ENCODE results near the gene GALNT7. TPM values are rescaled to one million over a fixed set of nuclear protein-coding genes. Genes with fewer than 3 reads are reported as not detected.
A peak's percentile ranks its signal among the peaks of the same experiment; 100 is the strongest.

The GALNT7 gene
- total RNA-seq, 1 experiment from 2014 or later: 22.1 TPM

DNA sequence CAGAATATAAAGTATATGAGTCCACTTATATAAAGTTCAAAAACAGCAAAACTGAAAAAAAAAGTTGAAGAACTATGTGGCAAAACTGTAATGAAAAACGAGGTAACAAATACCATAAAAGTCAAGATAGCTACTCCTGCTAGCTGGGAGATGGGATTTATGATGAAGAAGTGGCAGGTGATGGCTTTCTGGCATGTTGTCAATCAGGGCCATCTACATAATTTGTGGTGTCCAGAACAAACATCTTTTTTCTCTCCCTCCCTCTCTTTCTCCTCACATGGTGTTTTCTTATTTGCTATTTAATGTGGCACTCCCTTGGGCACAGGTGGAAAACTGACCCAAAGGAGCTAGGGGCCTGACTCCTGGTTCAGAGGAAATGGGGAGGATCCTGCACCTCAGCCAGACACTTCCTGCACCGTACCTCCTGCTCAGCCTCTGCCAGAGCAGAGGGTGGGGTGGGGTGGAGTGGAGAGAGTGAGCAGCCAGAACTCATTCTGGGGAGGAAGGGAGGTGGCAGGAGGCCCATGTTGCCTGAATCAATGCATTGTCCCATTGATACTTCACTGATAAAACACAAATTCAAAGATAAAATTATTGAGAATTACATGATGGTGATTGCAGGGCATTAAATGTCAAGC is 196.9 kb downstream of the GALNT7 start:
- in situ Hi-C loops (cut with HindIII; ENCODE audit: low sequenced_read_pairs): no loop called here
- DNase-seq (ENCODE audit: low spot score): no peak

DNA sequence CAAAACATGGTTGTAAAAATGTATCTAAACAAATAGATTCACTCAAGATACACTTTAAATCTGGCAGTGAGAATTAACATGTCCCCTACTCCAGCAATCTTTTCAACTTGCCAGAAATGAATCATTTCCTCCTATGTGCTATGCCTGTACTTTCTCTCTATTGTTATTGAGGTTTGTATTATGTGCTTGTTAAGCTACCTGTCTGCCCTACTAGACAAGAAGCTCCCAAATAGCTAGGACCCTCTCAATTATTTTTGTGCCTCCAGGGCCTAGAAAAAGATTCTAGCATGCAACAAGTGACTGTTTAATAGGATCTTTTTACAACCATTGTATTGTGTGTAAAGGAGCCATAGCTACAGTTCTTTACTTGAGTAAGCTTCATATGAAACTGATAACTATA is 198.7 kb downstream of the GALNT7 start:
- in situ Hi-C loops (cut with HindIII; ENCODE audit: low sequenced_read_pairs): no loop called here
- DNase-seq (ENCODE audit: low spot score): peak; percentile 28

DNA sequence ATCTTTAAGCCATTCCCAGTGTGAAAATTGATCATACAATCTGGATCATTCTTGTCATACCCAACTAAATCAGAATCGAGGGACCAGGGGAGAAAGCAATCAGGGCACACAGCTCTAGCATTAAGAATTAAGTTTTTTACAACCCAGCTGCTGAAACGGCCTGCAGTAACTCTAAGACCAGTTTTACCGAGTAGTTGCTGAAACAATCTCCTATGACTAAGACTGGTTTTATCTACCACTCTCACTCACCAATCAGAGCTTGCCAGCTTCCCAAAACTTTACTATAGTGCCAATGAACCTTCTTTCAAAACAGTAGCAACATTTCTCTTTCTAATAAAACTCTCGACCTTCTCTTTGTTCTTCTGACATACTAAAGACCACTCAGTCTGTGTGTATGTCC is 199.3 kb downstream of the GALNT7 start:
- no peak for DNase-seq (ENCODE audit: low spot score)
- in situ Hi-C loops (cut with HindIII; ENCODE audit: low sequenced_read_pairs): no loop called here

DNA sequence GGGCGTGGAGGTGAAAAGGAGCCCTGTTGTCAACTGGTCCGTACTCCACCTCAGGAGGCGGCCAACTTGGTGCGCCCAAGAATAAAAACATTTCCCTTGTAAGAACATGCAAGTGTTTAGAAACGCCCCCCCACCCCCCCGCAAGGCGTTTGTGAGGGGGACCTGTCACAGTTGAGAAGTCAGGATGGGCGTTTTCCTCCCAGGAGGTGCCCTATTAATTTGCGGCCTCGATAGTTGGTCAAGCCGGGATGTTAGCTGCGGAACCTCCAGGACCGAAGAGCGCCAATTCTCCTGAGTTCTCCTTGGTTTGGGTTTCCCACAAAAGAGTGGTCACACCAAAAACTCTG is 201.5 kb downstream of the GALNT7 start:
- DNase-seq (ENCODE audit: low spot score): no peak
- in situ Hi-C loops (cut with HindIII; ENCODE audit: low sequenced_read_pairs): no loop called here

DNA sequence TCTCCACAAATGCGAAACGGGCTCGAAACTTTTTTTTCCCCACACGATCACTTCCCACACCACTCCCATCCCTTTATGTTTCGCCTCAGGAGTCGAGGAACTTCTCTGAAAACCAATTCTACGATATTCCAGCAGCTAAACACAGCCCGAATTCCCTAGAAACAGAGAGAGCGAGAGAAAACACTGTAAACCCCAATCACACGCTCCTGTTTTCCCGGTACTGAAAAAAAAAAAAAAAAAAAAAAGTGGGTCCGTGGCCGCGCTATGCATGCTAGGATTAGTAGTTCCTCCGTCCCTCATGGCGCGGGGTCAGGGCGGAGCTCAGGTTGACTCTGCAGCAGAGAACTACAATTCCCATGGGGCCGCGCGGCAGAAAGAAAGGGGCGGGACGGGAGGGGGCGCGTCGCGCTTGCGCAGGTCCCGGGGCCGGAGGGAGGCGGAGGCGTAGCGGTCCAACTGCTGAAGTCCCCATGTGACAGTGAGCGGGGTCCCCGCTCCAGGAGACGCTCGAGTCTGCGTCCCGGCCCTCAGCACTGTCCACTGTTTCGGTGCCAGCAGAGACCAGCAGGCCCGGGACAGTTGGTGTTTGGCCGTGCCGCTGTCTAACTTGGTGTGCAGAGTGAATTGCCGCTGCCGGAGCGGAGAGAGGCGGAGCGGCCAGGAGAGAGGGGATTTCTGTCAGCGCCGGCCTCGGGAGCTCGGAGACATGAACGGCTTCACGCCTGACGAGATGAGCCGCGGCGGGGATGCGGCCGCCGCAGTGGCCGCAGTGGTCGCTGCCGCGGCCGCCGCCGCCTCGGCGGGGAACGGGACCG is 202.1 kb downstream of the GALNT7 start, which contains the start of gene SAP30:
Gene SAP30, plus strand, starts transcription at position 478 of the 815 bp plus-strand sequence. Its CDS starts 229 bp downstream, at position 707.
- in situ Hi-C loops (cut with HindIII; ENCODE audit: low sequenced_read_pairs): no loop called here
- peak; percentile 98 for DNase-seq (ENCODE audit: low spot score)

DNA sequence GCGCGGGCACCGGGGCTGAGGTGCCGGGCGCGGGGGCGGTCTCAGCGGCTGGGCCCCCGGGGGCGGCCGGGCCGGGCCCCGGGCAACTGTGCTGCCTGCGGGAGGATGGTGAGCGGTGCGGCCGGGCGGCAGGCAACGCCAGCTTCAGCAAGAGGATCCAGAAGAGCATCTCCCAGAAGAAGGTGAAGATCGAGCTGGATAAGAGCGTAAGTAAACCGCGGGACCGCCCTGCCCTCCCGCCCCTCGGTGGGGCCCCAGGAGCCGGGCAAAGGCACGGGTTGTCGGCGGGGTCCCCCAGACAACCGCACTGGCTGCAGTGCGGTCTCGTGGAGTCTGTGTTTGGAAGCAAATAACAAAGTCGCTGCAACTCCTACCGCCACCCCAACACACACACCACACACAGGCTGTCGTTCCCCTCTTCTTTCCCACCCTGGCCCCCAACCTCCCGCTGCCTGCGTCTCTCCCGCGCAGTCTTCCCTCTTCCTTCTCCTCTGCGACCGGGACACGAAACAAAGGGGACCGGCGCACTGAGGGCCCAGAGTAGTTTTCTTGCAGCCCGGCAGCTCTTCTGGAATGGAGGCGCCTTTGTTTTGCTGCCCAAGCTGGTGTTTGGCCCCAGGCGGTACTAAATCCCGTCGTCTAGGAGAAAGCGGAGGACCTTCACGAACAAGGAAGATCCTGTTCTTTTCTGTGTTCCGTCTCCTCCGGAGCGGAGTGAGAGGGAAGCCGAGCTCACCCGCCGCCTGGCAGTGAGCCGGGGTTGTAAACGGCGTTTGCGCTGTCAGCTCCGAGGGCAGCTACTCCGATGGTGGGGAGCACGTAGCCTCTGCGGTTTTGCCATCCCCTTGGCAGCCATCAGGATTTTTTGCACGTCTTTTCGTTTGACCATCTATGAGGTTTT is 202.9 kb downstream of the GALNT7 start:
- in situ Hi-C loops (cut with HindIII; ENCODE audit: low sequenced_read_pairs): no loop called here

More for the DNA sequence above, 202.9 kb downstream of the GALNT7 start:
- DNase-seq (ENCODE audit: low spot score): peak; percentile 85

Other genes with a start within 250 kb of the GALNT7 start
- 270 and 334 TPM in 2 replicates for gene HMGB2, start 165.5 kb downstream of the GALNT7 start, total RNA-seq (2014; rRNA removed; shearing (Covaris generic))
- 34.0 and 37.1 TPM in 2 replicates for gene SAP30, start 202.1 kb downstream of the GALNT7 start, total RNA-seq (2014; rRNA removed; shearing (Covaris generic))
- gene SCRG1, start 230.3 kb downstream of the GALNT7 start, total RNA-seq (2014; rRNA removed; shearing (Covaris generic)): not detected in 2 replicates

All from G401 (cell line).